GM19193 (cell line): Measurements from ENCODE around the gene UGDH.

Experiments
- POLR2A ChIP-seq: IDR thresholded peaks from 4 replicates; pipeline ENCODE4 v1.6.1; 2011; ENCODE audit not compliant: insufficient read depth, insufficient read length; ENCODE audit errors: extremely low read depth

UGDH gene

DNA sequence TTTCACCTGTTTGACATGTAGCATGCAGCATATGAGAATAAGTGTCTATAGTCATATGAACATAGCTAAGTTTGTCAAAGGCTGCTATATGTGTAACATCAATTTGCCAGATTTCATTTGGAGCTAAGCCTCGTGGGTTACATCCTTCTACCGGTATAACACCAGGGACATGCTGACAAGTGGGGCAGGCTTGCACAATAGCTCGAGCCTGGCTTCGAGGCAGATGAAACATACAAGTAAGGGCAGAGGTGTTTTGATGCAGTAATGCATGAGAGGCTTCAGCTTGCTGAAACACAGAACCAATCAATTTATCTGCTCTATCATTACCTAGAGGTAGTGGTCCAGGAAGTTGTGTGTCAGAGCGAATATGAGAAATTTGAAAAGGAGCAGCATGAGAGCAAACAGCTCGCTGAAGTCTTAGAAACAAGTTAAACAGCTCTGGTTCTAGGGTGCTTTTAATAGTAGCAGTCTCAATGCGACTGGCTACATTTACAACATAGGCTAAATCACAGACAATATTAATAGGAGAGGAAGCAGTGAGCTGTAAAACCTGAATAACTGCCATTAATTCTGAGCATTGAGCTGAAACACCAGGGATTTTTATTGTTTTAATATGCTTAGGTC, 14.9 kb upstream of the UGDH start:
- TF ChIP-seq POLR2A: no peak

DNA sequence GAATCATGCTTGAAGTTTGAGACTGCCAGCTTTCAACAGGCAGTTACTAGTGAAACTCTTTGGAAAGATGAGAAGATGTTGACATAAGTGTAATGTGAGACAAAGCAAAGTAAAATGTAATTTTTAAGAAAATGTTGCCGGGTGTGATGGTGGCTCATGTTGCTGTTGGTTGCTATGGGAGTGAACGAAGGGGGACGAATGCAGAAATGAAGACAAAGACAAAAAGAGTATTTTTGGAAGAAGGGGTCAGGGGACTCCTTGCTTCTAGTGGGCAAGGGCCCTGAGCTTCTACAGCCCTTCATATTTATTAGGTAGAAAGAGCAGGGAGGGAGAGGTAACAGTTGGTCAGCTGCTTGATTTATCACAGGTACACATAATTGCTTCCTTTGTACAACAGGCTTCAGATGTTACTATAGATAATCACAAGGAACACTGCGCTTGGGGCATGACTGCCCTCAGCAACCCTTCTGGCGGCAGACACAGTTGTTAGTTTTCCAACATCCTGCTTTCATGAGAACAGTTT, 11.9 kb upstream of the UGDH start:
- TF ChIP-seq POLR2A: no peak

GRCh38 chr4:39533541-39533940, 6.3 kb upstream of the UGDH start:
- no peak for TF ChIP-seq POLR2A

DNA sequence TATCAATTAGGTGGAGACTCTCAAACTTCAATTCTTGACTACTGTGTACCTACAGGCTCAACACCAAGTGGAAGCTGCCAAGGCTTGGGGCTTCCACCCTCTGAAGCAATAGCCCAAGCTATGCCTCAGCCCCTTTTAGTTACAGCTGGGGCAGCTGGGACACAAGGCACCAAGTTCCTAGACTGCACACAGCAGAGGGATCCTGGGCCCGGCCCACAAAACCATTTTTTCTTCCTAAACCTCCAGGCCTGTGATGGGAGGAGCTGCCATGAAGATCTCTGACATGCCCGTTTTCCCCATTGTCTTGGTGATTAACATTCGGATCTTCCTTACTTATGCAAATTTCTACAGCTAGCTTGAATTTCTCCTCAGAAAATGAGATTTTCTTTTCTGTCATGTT, 3.4 kb upstream of the UGDH start:
- TF ChIP-seq POLR2A: no peak

- no peak for TF ChIP-seq POLR2A
Measured at GRCh38 chr4:39529534-39529933, 2.3 kb upstream of the UGDH start.

GRCh38 chr4:39528061-39528465, 824 bp upstream of the UGDH start:
- no peak for TF ChIP-seq POLR2A

DNA sequence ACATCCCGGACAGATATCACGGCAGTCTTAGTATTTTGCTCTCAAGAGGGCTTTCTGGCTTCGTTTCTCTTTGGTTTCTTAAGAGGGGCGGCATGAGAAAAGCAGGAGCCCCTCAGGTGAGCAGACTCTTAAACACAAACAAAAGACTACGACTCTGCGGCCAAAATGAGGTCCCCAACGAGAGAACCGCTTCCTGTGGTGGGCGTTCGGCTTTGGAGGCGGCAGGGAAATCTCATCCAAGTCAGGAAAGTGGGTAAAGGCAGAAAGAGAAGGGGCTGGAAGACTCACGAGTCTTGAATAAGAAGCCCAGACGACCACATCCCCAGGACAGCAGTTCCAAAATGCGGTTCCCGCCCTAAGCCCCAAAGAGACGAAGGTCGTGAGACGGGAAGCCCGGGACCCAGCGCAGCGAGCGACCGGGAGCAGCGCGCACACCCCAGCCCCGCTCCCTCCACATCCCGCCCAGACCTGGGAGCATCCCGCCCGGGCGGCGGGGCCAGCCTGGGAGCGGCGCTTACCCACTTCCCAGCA, 409 bp downstream of the UGDH start:
- no peak for TF ChIP-seq POLR2A

GRCh38 chr4:39525822-39526690, 1.2 kb downstream of the UGDH start:
- TF ChIP-seq POLR2A: no peak

DNA sequence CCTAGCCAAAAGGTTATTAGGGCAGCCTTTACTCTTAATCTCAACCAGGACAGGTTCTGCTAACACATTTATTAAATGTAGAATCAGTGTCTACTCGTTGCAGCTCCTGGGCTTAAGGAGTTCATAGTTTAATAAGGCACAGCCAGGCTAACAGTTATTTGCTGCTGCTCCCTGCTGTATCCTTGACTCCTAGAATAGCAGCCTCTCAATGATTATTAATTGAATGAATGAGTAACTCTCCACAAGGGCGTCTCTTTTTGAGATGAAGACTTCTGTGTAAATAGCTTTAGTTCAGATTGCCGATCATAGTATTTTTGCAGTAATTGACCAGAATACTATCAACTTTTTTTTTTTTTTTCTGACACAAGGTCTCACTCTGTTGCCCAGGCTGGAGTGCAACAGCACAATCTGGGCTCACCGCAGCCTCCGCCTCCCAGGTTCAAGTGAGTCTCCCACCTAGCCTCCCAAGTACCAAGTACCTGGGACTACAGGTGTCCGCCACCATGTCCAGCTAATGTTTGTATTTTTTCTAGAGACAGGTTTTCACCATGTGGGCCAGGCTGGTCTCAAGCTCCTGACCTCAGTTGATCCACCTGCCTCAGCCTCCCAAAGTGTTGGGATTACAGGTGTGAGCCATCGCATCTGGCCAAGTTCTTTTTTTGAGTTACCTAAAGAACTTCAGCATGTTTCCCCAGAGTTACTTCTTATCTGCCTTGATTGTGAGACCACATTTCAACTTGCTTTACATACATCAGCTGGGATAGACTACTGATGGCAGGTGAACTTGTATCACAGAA, 2.9 kb downstream of the UGDH start:
- no peak for TF ChIP-seq POLR2A

- TF ChIP-seq POLR2A: no peak
Measured at GRCh38 chr4:39522068-39522467, 5.2 kb downstream of the UGDH start.

GRCh38 chr4:39521253-39521919, 5.9 kb downstream of the UGDH start:
- no peak for TF ChIP-seq POLR2A

DNA sequence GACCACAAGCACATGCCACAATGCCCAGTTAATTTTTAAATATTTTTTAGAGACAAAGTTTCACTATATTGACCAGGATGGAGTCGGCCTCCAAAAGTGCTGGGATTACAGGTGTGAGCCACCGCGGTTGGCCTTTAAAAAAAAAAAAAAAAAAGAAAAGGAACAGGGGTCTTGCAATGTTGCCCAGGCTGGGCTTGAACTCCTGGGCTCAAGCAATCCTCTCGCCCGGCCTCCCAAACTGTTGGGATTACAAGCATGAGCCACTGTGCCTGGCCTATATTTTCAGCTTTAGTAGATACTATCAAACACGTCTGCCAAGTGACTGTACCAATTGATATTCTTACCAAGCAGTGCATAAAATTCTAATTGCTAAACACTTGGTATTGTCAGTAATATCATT, 8.8 kb downstream of the UGDH start:
- TF ChIP-seq POLR2A: no peak

DNA sequence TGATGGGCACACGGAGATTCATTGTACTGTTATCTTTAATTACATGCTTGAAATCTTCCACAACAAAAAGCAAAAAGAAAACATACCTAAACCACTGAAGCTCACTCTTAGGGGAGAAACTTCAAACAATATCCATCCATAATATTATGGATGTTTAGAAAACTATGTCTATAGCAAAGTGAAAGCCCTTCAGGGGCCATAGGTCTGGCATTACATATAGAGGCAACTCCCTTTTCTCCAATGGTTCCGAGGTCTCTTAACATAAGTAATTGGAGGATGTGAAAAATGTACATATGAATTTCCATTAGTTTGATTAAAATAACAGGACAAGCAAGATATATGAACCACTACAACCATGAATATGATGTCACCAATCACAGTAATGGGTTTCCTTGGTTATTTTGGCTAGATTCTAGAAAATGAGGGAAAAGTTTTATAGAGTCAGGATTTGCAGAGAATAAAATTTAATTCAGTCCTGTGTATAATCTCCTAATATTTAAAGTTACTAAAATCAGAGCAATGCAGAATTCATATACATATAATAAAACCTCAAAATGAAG, 10.8 kb downstream of the UGDH start:
- TF ChIP-seq POLR2A: no peak

DNA sequence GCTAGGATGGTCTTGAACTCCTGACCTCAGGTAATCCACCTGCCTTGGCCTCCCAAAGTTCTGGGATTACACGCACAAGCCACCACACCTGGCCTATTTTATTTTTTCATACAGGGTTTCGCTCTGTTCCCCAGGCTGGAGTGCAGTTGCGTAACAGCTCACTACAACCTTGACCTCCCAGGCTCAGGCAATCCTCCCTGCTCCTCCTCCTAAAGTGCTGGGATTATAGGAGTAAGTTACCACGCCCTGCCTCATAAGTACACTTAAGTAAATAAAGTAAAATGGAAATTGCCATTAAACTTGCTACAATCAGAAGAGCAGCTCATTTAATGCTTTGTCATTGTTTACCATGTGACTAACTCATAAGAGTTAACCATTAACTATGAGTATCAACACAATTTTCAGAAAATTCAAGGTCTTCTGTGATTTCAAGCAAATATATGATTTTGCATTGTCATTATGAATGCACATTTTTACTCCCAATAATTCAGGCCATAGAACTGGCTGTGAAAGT, 12.3 kb downstream of the UGDH start:
- no peak for TF ChIP-seq POLR2A
